A673 (cell line): Measurements from ENCODE around the gene ERGIC3. TPM values are rescaled to one million over a fixed set of nuclear protein-coding genes. Genes with fewer than 3 reads are reported as not detected.

Source experiments
- BruUV-seq: library from RNA; stranded (reverse); fragments of 400-500 nt; replicated peaks from 2 replicates; lab custom pipeline; 2021; lab: Mats Ljungman, UMichigan
- CTCF ChIA-PET: fragments of 300-600 bp; sonication (Branson Sonifier 250); formaldehyde crosslinking; loops from one replicate; lab custom pipeline; 2022; ENCODE audit warnings: antibody characterized with exemption; lab: Charles Lee
- POLR2A ChIA-PET: fragments of 300-600 bp; sonication (Branson Sonifier 250); formaldehyde crosslinking; loops from one replicate; lab custom pipeline; 2022; ENCODE audit warnings: antibody characterized with exemption; ENCODE audit not compliant: low non-redundant PET; lab: Charles Lee
- DNase-seq: peaks from one replicate; pipeline ENCODE4 v3.0.0-alpha.2; 2015; ENCODE audit warnings: low spot score
- H3K27ac ChIP-seq: fragments of 200-600 bp; sonication (generic); 2 replicates; pipeline ENCODE4 v1.5.1; 2016; ENCODE audit warnings: mixed run types, low read depth, mild to moderate bottlenecking, mixed read lengths, antibody characterized with exemption, low read length; ENCODE audit not compliant: poor library complexity, severe bottlenecking
- H3K27me3 ChIP-seq: fragments of 200-600 bp; sonication (generic); replicated peaks from 2 replicates; pipeline ENCODE4 v1.6.1; 2017; ENCODE audit warnings: mixed run types, low read depth, mild to moderate bottlenecking, mixed read lengths, antibody characterized with exemption, low read length; ENCODE audit not compliant: insufficient read depth, poor library complexity
- H3K36me3 ChIP-seq: fragments of 200-600 bp; sonication (generic); 2 replicates; pipeline ENCODE4 v1.6.1; 2016; ENCODE audit warnings: mixed run types, mild to moderate bottlenecking, mixed read lengths, antibody characterized with exemption, low read length; ENCODE audit not compliant: insufficient read depth, poor library complexity, severe bottlenecking
- H3K4me1 ChIP-seq: fragments of 200-600 bp; sonication (generic); 2 replicates; pipeline ENCODE4 v1.6.1; 2017; ENCODE audit warnings: mixed run types, mild to moderate bottlenecking, mixed read lengths, antibody characterized with exemption, low read length; ENCODE audit not compliant: insufficient read depth, poor library complexity, severe bottlenecking
- H3K4me3 ChIP-seq: fragments of 200-600 bp; sonication (generic); 2 replicates; pipeline ENCODE4 v1.5.1; 2016; ENCODE audit warnings: low read depth, mixed run types, mild to moderate bottlenecking, mixed read lengths, low read length; ENCODE audit not compliant: poor library complexity, severe bottlenecking
- H3K9me3 ChIP-seq: fragments of 200-600 bp; sonication (generic); 2 replicates; pipeline ENCODE4 v1.6.1; 2016; ENCODE audit warnings: mixed run types, low read depth, mild to moderate bottlenecking, mixed read lengths, antibody characterized with exemption, low read length; ENCODE audit not compliant: poor library complexity, severe bottlenecking
- EZH2 ChIP-seq: fragments of 200-600 bp; sonication (generic); IDR thresholded peaks from 2 replicates; pipeline ENCODE4 v1.6.1; 2017; ENCODE audit warnings: borderline replicate concordance, low read depth, mild to moderate bottlenecking, mixed read lengths, antibody characterized with exemption, low read length; ENCODE audit not compliant: poor library complexity, severe bottlenecking
- intact Hi-C: fragments of 100-400 bp; cut with micrococcal nuclease; formaldehyde crosslinking; loops from one replicate; pipeline ENCODE4 v1.10.0; 2022; ENCODE audit not compliant: unreplicated experiment
- total RNA-seq: library from RNA; stranded (reverse); gene quantifications from 2 replicates; pipeline ENCODE4 v1.2.3, GENCODE V29; 2021
- TF ChIP-seq, protein P1 (sequence below): fragments of 300-800, 200-600 bp; sonication (generic); conservative IDR thresholded peaks from 2 replicates; pipeline ENCODE4 v1.5.1; 2017; ENCODE audit warnings: low read depth, mild to moderate bottlenecking, antibody characterized with exemption, low read length, moderate library complexity, mixed read lengths

Gene ERGIC3
- total RNA-seq, 1 experiment from 2014 or later, result 256 TPM

GRCh38 chr20:35576816-35577215 lies 34.9 kb downstream of the ERGIC3 start:
- no TSS peak for BruUV-seq
- TF ChIP-seq EZH2, result no peak
- TF ChIP-seq, protein P1, sequence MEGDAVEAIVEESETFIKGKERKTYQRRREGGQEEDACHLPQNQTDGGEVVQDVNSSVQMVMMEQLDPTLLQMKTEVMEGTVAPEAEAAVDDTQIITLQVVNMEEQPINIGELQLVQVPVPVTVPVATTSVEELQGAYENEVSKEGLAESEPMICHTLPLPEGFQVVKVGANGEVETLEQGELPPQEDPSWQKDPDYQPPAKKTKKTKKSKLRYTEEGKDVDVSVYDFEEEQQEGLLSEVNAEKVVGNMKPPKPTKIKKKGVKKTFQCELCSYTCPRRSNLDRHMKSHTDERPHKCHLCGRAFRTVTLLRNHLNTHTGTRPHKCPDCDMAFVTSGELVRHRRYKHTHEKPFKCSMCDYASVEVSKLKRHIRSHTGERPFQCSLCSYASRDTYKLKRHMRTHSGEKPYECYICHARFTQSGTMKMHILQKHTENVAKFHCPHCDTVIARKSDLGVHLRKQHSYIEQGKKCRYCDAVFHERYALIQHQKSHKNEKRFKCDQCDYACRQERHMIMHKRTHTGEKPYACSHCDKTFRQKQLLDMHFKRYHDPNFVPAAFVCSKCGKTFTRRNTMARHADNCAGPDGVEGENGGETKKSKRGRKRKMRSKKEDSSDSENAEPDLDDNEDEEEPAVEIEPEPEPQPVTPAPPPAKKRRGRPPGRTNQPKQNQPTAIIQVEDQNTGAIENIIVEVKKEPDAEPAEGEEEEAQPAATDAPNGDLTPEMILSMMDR, result no peak
- ChIA-PET CTCF (no interaction called here), POLR2A (no interaction called here)
- no peak for DNase-seq
- Histone ChIP-seq H3K9me3 (no peaks in the 10 kb centered on the region), H3K27me3 (no peaks in the 10 kb centered on the region), H3K4me3 (no peak overlapping the region), H3K4me1 (no peaks in the 10 kb centered on the region), H3K27ac (no peak overlapping the region), H3K36me3 (no peaks in the 10 kb centered on the region)
- intact Hi-C loops, result no loop called here

- no peaks in the 10 kb centered on the region for H3K36me3 ChIP-seq
- H3K9me3 ChIP-seq, result no peaks in the 10 kb centered on the region
- no peaks in the 10 kb centered on the region for H3K27me3 ChIP-seq
- ChIA-PET POLR2A (no interaction called here), CTCF (no interaction called here)
- intact Hi-C loops, result no loop called here
- no peak overlapping the region for H3K4me3 ChIP-seq
- DNase-seq, result no peak
- no peak overlapping the region for H3K27ac ChIP-seq
- BruUV-seq, result no TSS peak
- TF ChIP-seq, protein P1, result no peak
- TF ChIP-seq EZH2, result no peak
- H3K4me1 ChIP-seq, result no peaks in the 10 kb centered on the region
Measured at GRCh38 chr20:35578469-35578868, 36.6 kb downstream of the ERGIC3 start.

- TF ChIP-seq, protein P1, result no peak
- no peak for TF ChIP-seq EZH2
- intact Hi-C loops, result no loop called here
- Histone ChIP-seq H3K36me3 (no peaks in the 10 kb centered on the region), H3K4me3 (no peak overlapping the region), H3K9me3 (no peaks in the 10 kb centered on the region), H3K27ac (no peak overlapping the region), H3K4me1 (no peaks in the 10 kb centered on the region), H3K27me3 (no peaks in the 10 kb centered on the region)
- ChIA-PET POLR2A (no interaction called here), CTCF (no interaction called here)
- no TSS peak for BruUV-seq
- DNase-seq, result no peak
Measured at GRCh38 chr20:35579196-35579595, 37.3 kb downstream of the ERGIC3 start.
